HepG2 (cell line): ENCODE data around the gene NUDT22. TPM values are rescaled to one million over a fixed set of nuclear protein-coding genes. Genes with fewer than 3 reads are reported as not detected.

ENCODE experiments used
- AGO1 ChIP-seq: fragments of 200-400 bp; formaldehyde crosslinking; IDR thresholded peaks from 2 replicates; pipeline ENCODE4 v1.6.1; 2017; ENCODE audit warnings: mild to moderate bottlenecking, low read depth, low read length, moderate library complexity; ENCODE audit not compliant: poor library complexity, severe bottlenecking
- DRAP1 ChIP-seq: IDR thresholded peaks from 2 replicates; pipeline ENCODE4 v1.6.1; 2016; ENCODE audit warnings: missing genetic modification reagents, missing compliant biosample characterization
- GTF3A ChIP-seq: sonication (generic); formaldehyde crosslinking; conservative IDR thresholded peaks from 2 replicates; pipeline ENCODE4 v1.4.0; 2020; ENCODE audit warnings: mild to moderate bottlenecking, missing genetic modification reagents
- HDAC1 ChIP-seq: sonication (generic); formaldehyde crosslinking; IDR thresholded peaks from 2 replicates; pipeline ENCODE4 v1.5.1; 2020; ENCODE audit warnings: mild to moderate bottlenecking, missing genetic modification reagents
- KMT2A ChIP-seq: sonication (generic); formaldehyde crosslinking; IDR thresholded peaks from 2 replicates; pipeline ENCODE4 v1.4.0; 2020; ENCODE audit warnings: missing genetic modification reagents
- KMT2B ChIP-seq: IDR thresholded peaks from 2 replicates; pipeline ENCODE4 v1.6.1; 2016; ENCODE audit warnings: missing genetic modification reagents, missing compliant biosample characterization
- MAFK ChIP-seq, 2 experiments: IDR thresholded peaks in 1 of 2; conservative IDR thresholded peaks in 1 of 2; 2 replicates each; pipeline ENCODE4 v1.6.1; 2011; ENCODE audit warnings: improper control_type of control experiment in 2 of 2, low read length in 2 of 2
- MIXL1 ChIP-seq: IDR thresholded peaks from 2 replicates; pipeline ENCODE4 v1.6.1; 2016
- NFYB ChIP-seq: sonication (generic); formaldehyde crosslinking; IDR thresholded peaks from 2 replicates; pipeline ENCODE4 v1.4.0; 2020; ENCODE audit warnings: missing genetic modification reagents
- NFYC ChIP-seq: IDR thresholded peaks from 2 replicates; pipeline ENCODE4 v1.6.1; 2016; ENCODE audit warnings: missing genetic modification reagents, missing compliant biosample characterization
- NR2F6 ChIP-seq, 2 experiments: IDR thresholded peaks; 2 replicates each; pipeline ENCODE4 v1.6.1; 2016; ENCODE audit warnings: antibody characterized with exemption in 1 of 2, mild to moderate bottlenecking in 1 of 2
- POLR2AphosphoS5 ChIP-seq: IDR thresholded peaks from 2 replicates; pipeline ENCODE4 v1.6.1; 2012; ENCODE audit warnings: low read depth, low read length
- SIX4 ChIP-seq: sonication (generic); formaldehyde crosslinking; IDR thresholded peaks from 2 replicates; pipeline ENCODE4 v1.4.0; 2020; ENCODE audit warnings: missing genetic modification reagents
- SNAI1 ChIP-seq: sonication (generic); formaldehyde crosslinking; IDR thresholded peaks from 2 replicates; pipeline ENCODE4 v1.5.0; 2020; ENCODE audit warnings: mild to moderate bottlenecking, missing genetic modification reagents, borderline replicate concordance
- TMF1 ChIP-seq: sonication (generic); formaldehyde crosslinking; IDR thresholded peaks from 2 replicates; pipeline ENCODE4 v1.8.1; 2022; ENCODE audit warnings: low read depth, missing genetic modification reagents
- ZBTB38 ChIP-seq: sonication (generic); formaldehyde crosslinking; IDR thresholded peaks from 2 replicates; pipeline ENCODE4 v1.5.1; 2020; ENCODE audit warnings: mild to moderate bottlenecking, missing genetic modification reagents
- ZBTB39 ChIP-seq: sonication (generic); formaldehyde crosslinking; IDR thresholded peaks from 2 replicates; pipeline ENCODE4 v1.5.0; 2020; ENCODE audit warnings: missing genetic modification reagents
- ZMAT3 ChIP-seq: sonication (generic); formaldehyde crosslinking; conservative IDR thresholded peaks from 2 replicates; pipeline ENCODE4 v1.7.0; 2021; ENCODE audit warnings: missing genetic modification reagents
- ZNF326 ChIP-seq: sonication (generic); formaldehyde crosslinking; IDR thresholded peaks from 2 replicates; pipeline ENCODE4 v1.4.0; 2020; ENCODE audit warnings: missing genetic modification reagents, borderline replicate concordance
- ZNF557 ChIP-seq: sonication (generic); formaldehyde crosslinking; IDR thresholded peaks from 2 replicates; pipeline ENCODE4 v1.4.0; 2020; ENCODE audit warnings: missing genetic modification reagents
- ZNF619 ChIP-seq: sonication (generic); formaldehyde crosslinking; IDR thresholded peaks from 2 replicates; pipeline ENCODE4 v1.4.0; 2020; ENCODE audit warnings: mild to moderate bottlenecking, missing genetic modification reagents
- polyA plus RNA-seq, 8 experiments: library from polyadenylated mRNA; depleted of rRNA in 3 of 8; stranded (reverse) in 7 of 8; unstranded in 1 of 8; fragments of >200 nt; fragmentation: Illumina TruSeq in 4 of 8; extraction: Trizol in 4 of 8; gene quantifications; 2 replicates each; pipeline versions ENCODE4 v1.2.1 to v1.2.3, GENCODE V29; 2011 to 2016; ENCODE audit warnings: low read depth in 4 of 8, missing spikeins in 1 of 8, mixed read lengths in 1 of 8; ENCODE audit not compliant: insufficient read depth in 1 of 8
- total RNA-seq, 5 experiments: library from RNA; depleted of rRNA; stranded (reverse); fragments of >200 nt; fragmentation: Illumina TruSeq; extraction: Trizol; gene quantifications; 2 replicates each; pipeline ENCODE4 v1.2.3, GENCODE V29; 2016; ENCODE audit warnings: low read depth in 1 of 5
- TF ChIP-seq, protein P1 (sequence below): IDR thresholded peaks from 2 replicates; pipeline ENCODE4 v1.6.1; 2012; ENCODE audit warnings: low read depth, low read length, improper control_type of control experiment
- TF ChIP-seq, protein P2 (sequence below): IDR thresholded peaks from 2 replicates; pipeline ENCODE4 v1.6.1; 2016
- TF ChIP-seq, protein P3 (sequence below): sonication (generic); formaldehyde crosslinking; IDR thresholded peaks from 2 replicates; pipeline ENCODE4 v1.4.0; 2020; ENCODE audit warnings: low read depth, mild to moderate bottlenecking, missing genetic modification reagents

The NUDT22 gene
- total and polyA plus RNA-seq, 2 of the 13 experiments (the other 11 are each of a cell fraction or from before 2014, with no cell fraction given): 33.5 to 39.8 TPM

DNA sequence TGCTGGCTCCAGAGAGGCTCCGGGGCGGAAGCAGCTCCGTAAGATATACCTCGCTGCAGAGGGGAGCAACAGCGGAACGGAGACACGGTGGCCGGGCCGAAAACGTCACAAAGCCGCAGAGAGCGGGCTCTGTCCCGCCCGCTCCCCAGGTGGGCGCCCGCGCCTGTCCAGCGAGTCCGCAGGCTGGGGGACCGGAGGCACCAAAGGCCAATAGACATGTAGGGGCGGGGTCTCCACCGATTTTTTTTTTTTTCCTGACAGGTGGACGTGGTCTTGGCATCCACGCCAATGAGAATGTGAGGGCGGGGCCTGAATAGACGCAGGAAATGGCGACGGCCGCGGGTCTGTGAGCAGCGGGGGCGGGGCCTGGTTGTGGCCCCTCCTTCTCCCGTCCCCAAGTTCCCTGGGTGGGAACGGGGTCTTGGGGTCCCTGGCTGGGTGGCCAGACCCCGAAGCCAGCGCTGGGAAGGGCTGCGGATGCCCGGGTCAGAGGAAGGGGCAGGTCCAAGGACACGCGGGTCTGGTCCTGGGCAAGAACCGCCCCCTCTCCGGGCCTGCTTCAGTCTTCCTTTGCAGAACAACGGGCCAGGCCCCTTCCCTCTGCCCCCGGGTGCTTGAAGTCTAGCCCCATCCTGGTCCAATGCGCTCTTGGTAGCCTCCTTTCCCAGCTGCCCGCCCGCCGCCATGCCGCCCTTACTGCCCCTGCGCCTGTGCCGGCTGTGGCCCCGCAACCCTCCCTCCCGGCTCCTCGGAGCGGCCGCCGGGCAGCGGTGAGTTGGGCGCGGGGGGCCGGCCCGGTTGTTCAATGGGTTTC, 4.3 kb downstream of the NUDT22 start, which contains the start of gene DNAJC4 (continued):
- TF ChIP-seq, protein P1, sequence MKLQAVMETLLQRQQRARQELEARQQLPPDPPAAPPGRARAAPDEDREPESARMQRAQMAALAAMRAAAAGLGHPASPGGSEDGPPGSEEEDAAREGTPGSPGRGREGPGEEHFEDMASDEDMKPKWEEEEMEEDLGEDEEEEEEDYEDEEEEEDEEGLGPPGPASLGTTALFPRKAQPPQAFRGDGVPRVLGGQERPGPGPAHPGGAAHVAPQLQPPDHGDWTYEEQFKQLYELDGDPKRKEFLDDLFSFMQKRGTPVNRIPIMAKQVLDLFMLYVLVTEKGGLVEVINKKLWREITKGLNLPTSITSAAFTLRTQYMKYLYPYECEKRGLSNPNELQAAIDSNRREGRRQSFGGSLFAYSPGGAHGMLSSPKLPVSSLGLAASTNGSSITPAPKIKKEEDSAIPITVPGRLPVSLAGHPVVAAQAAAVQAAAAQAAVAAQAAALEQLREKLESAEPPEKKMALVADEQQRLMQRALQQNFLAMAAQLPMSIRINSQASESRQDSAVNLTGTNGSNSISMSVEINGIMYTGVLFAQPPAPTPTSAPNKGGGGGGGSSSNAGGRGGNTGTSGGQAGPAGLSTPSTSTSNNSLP: no peak
- TF ChIP-seq MIXL1 (no peak), DRAP1 (CRISPR knock-in tag) (peak; percentile 41), ZNF326 (no peak), AGO1 (peak; percentile 95), ZNF619 (CRISPR knock-in tag) (no peak), POLR2AphosphoS5 (peak; percentile 69), KMT2A (CRISPR knock-in tag) (0 out of 2 replicates have a peak, but pooled peaks have one; percentile 32), TMF1 (peak; percentile 82; the same call in 1 of the 2 replicates), ZNF557 (CRISPR knock-in tag) (no peak), NR2F6 (IDR thresholded peaks at IDR 0.05) (no peak), NR2F6 (CRISPR knock-in tag; IDR thresholded peaks at IDR 0.05) (0 out of 2 replicates have a peak, but pooled peaks have one; percentile 31), SNAI1 (CRISPR knock-in tag) (0 out of 2 replicates have a peak, but pooled peaks have one; percentile 58), SIX4 (CRISPR knock-in tag) (no peak), MAFK (conservative IDR thresholded peaks at IDR 0.05 in 1 of 2, IDR thresholded peaks at IDR 0.05 in 1 of 2; ENCODE audit: low read length in 2 of 2) (no peak), HDAC1 (CRISPR knock-in tag) (peak; percentile 60; the same call in 1 of the 2 replicates), ZBTB39 (CRISPR knock-in tag) (0 out of 2 replicates have a peak, but pooled peaks have one; percentile 52), NFYC (peak; percentile 68), NFYB (peak; percentile 76), KMT2B (CRISPR knock-in tag) (no peak), ZMAT3 (no peak), GTF3A (CRISPR knock-in tag) (no peak), ZBTB38 (no peak)
- TF ChIP-seq, protein P2, sequence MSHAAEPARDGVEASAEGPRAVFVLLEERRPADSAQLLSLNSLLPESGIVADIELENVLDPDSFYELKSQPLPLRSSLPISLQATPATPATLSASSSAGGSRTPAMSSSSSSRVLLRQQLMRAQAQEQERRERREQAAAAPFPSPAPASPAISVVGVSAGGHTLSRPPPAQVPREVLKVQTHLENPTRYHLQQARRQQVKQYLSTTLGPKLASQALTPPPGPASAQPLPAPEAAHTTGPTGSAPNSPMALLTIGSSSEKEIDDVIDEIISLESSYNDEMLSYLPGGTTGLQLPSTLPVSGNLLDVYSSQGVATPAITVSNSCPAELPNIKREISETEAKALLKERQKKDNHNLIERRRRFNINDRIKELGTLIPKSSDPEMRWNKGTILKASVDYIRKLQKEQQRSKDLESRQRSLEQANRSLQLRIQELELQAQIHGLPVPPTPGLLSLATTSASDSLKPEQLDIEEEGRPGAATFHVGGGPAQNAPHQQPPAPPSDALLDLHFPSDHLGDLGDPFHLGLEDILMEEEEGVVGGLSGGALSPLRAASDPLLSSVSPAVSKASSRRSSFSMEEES (CRISPR knock-in tag): 0 out of 2 replicates have a peak, but pooled peaks have one; percentile 23
- TF ChIP-seq, protein P3, sequence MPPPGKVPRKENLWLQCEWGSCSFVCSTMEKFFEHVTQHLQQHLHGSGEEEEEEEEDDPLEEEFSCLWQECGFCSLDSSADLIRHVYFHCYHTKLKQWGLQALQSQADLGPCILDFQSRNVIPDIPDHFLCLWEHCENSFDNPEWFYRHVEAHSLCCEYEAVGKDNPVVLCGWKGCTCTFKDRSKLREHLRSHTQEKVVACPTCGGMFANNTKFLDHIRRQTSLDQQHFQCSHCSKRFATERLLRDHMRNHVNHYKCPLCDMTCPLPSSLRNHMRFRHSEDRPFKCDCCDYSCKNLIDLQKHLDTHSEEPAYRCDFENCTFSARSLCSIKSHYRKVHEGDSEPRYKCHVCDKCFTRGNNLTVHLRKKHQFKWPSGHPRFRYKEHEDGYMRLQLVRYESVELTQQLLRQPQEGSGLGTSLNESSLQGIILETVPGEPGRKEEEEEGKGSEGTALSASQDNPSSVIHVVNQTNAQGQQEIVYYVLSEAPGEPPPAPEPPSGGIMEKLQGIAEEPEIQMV (CRISPR knock-in tag): no peak
